ENCODE measurements around the gene COPZ1. TPM values are rescaled to one million over a fixed set of nuclear protein-coding genes. Genes with fewer than 3 reads are reported as not detected.
"Not testable (repeated sequence)": the region's sequence is repeated elsewhere in the genome, so short reads cannot be mapped to it uniquely, and the experiment has no call there.

COPZ1 gene
- total RNA-seq, 2 experiments from 2014 or later, result 126 to 130 TPM

- H3K27ac Mint-ChIP-seq, result no peak overlapping the region
- POLR2A ChIA-PET, result interaction anchor here (1.0 to 1.4 kb wide), 2 partner anchors 8 to 16 kb away, joined by 3 read pairs; no protein-coding TSS in a partner anchor
- H3K4me1 Mint-ChIP-seq, result no peaks in the 10 kb centered on the region
- H3K27me3 Mint-ChIP-seq, result no peaks in the 10 kb centered on the region
- no peaks in the 10 kb centered on the region for H3K9me3 Mint-ChIP-seq
- peaks cover 48% of the 10 kb centered on the region for H3K36me3 Mint-ChIP-seq (ENCODE audit: low read depth)
- H3K4me3 Mint-ChIP-seq, result no peak overlapping the region
- DNase-seq, result no peak
- CTCF ChIA-PET, result interaction anchor here (0.8 to 1.8 kb wide), 3 partner anchors 17 to 29 kb away, joined by 3 to 6 read pairs (median 5); partner anchors contain the start of gene COPZ1
Measured at GRCh38 chr12:54341378-54342300, 16.7 kb downstream of the COPZ1 start.

GRCh38 chr12:54349036-54349435 lies 24.1 kb downstream of the COPZ1 start:
- H3K4me1 Mint-ChIP-seq, result peaks cover 13% of the 10 kb centered on the region
- CTCF ChIA-PET, result no interaction called here
- H3K9me3 Mint-ChIP-seq, result no peaks in the 10 kb centered on the region
- H3K27ac Mint-ChIP-seq, result no peak overlapping the region
- no peak for DNase-seq
- POLR2A ChIA-PET, result interaction anchor here (1.2 kb wide), 1 partner anchor 10 kb away, joined by 3 read pairs; no protein-coding TSS in a partner anchor
- H3K4me3 Mint-ChIP-seq, result no peak overlapping the region
- no peaks in the 10 kb centered on the region for H3K27me3 Mint-ChIP-seq
- peaks cover 59% of the 10 kb centered on the region for H3K36me3 Mint-ChIP-seq (ENCODE audit: low read depth)

GRCh38 chr12:54349679-54350078 lies 24.7 kb downstream of the COPZ1 start:
- no peak for DNase-seq
- Mint-ChIP-seq H3K4me1 (peaks cover 13% of the 10 kb centered on the region), H3K27me3 (no peaks in the 10 kb centered on the region), H3K4me3 (no peak overlapping the region), H3K36me3 (ENCODE audit: low read depth) (peaks cover 57% of the 10 kb centered on the region), H3K27ac (no peak overlapping the region), H3K9me3 (no peaks in the 10 kb centered on the region)
- CTCF ChIA-PET, result interaction anchor here (1.0 to 1.3 kb wide), 2 partner anchors 12 to 21 kb away, joined by 3 to 4 read pairs; no protein-coding TSS in a partner anchor
- POLR2A ChIA-PET, result no interaction called here

GRCh38 chr12:54350743-54351142 lies 25.8 kb downstream of the COPZ1 start:
- no peaks in the 10 kb centered on the region for H3K9me3 Mint-ChIP-seq
- peaks cover 49% of the 10 kb centered on the region for H3K36me3 Mint-ChIP-seq (ENCODE audit: low read depth)
- no peak for DNase-seq
- H3K4me1 Mint-ChIP-seq, result peaks cover 13% of the 10 kb centered on the region
- no peaks in the 10 kb centered on the region for H3K27me3 Mint-ChIP-seq
- no peak overlapping the region for H3K4me3 Mint-ChIP-seq
- POLR2A ChIA-PET, result no interaction called here
- H3K27ac Mint-ChIP-seq, result no peak overlapping the region
- CTCF ChIA-PET, result interaction anchor here (1.1 to 1.3 kb wide), 2 partner anchors 13 to 26 kb away, joined by 3 to 4 read pairs; partner anchors contain the start of gene COPZ1

GRCh38 chr12:54351341-54351740 lies 26.4 kb downstream of the COPZ1 start:
- Mint-ChIP-seq H3K27ac (no peak overlapping the region), H3K4me3 (no peak overlapping the region), H3K36me3 (ENCODE audit: low read depth) (peaks cover 46% of the 10 kb centered on the region), H3K9me3 (no peaks in the 10 kb centered on the region), H3K27me3 (no peaks in the 10 kb centered on the region), H3K4me1 (peaks cover 13% of the 10 kb centered on the region)
- CTCF ChIA-PET, result interaction anchor here (1.1 kb wide), 1 partner anchor 26 kb away, joined by 3 read pairs; the partner anchor contains the start of gene COPZ1
- POLR2A ChIA-PET, result interaction anchor here (1.5 kb wide), 2 partner anchors 27 to 71 kb away, joined by 4 to 5 read pairs; partner anchors contain the start of genes CBX5, COPZ1 and HNRNPA1
- no peak for DNase-seq

- CTCF ChIA-PET, result interaction anchor here (1.4 to 1.7 kb wide), 2 partner anchors 15 to 28 kb away, joined by 6 read pairs; no protein-coding TSS in a partner anchor
Measured at GRCh38 chr12:54352022-54352531, 27.1 kb downstream of the COPZ1 start.

GRCh38 chr12:54352891-54353874 lies 28.3 kb downstream of the COPZ1 start:
- no peak for DNase-seq
- peaks cover 13% of the 10 kb centered on the region for H3K4me1 Mint-ChIP-seq
- peaks cover 31% of the 10 kb centered on the region for H3K36me3 Mint-ChIP-seq (ENCODE audit: low read depth)
- no peak overlapping the region for H3K27ac Mint-ChIP-seq
- no peaks in the 10 kb centered on the region for H3K9me3 Mint-ChIP-seq
- ChIA-PET CTCF (interaction anchor here (0.6 to 1.7 kb wide), 7 partner anchors 15 to 29 kb away, joined by 3 to 6 read pairs (median 3); partner anchors contain the start of gene COPZ1), POLR2A (interaction anchor here (1.1 to 1.8 kb wide), 3 partner anchors 9 to 72 kb away, joined by 4 to 5 read pairs (median 5); partner anchors contain the start of genes CBX5 and HNRNPA1)
- H3K27me3 Mint-ChIP-seq, result no peaks in the 10 kb centered on the region
- no peak overlapping the region for H3K4me3 Mint-ChIP-seq

More at GRCh38 chr12:54352022-54352531, 27.1 kb downstream of the COPZ1 start:
- Mint-ChIP-seq H3K27ac (no peak overlapping the region), H3K4me3 (no peak overlapping the region), H3K4me1 (peaks cover 13% of the 10 kb centered on the region), H3K27me3 (no peaks in the 10 kb centered on the region), H3K36me3 (ENCODE audit: low read depth) (peaks cover 40% of the 10 kb centered on the region), H3K9me3 (no peaks in the 10 kb centered on the region)
- no peak for DNase-seq
- POLR2A ChIA-PET, result interaction anchor here (0.7 to 1.8 kb wide), 4 partner anchors 16 to 71 kb away, joined by 3 to 5 read pairs (median 4); partner anchors contain the start of genes CBX5, COPZ1 and HNRNPA1

GRCh38 chr12:54354271-54354670 lies 29.3 kb downstream of the COPZ1 start:
- Mint-ChIP-seq H3K4me1 (peaks cover 13% of the 10 kb centered on the region), H3K36me3 (ENCODE audit: low read depth) (peaks cover 31% of the 10 kb centered on the region)
- POLR2A ChIA-PET, result interaction anchor here (0.7 kb wide), 1 partner anchor 49 kb away, joined by 3 read pairs; no protein-coding TSS in a partner anchor
- H3K9me3 Mint-ChIP-seq, H3K27me3 Mint-ChIP-seq, H3K4me3 Mint-ChIP-seq, H3K27ac Mint-ChIP-seq, DNase-seq: not testable (repeated sequence)
- CTCF ChIA-PET, result interaction anchor here (1.0 kb wide), 1 partner anchor 30 kb away, joined by 3 read pairs; no protein-coding TSS in a partner anchor

GRCh38 chr12:54355104-54355815 lies 30.3 kb downstream of the COPZ1 start:
- DNase-seq, result no peak
- CTCF ChIA-PET, result interaction anchor here (5.3 kb wide), 1 partner anchor 19 kb away, joined by 40 read pairs; no protein-coding TSS in a partner anchor
- Mint-ChIP-seq H3K4me3 (no peak overlapping the region), H3K36me3 (ENCODE audit: low read depth) (peaks cover 23% of the 10 kb centered on the region), H3K27me3 (no peaks in the 10 kb centered on the region), H3K9me3 (no peaks in the 10 kb centered on the region), H3K4me1 (peaks cover 13% of the 10 kb centered on the region), H3K27ac (no peak overlapping the region)
- POLR2A ChIA-PET, result interaction anchor here (4.7 kb wide), 1 partner anchor 75 kb away, joined by 63 read pairs; the partner anchor contains the start of genes CBX5 and HNRNPA1

- Mint-ChIP-seq H3K27me3 (no peaks in the 10 kb centered on the region), H3K4me3 (no peak overlapping the region), H3K4me1 (peaks cover 21% of the 10 kb centered on the region), H3K27ac (no peak overlapping the region), H3K9me3 (no peaks in the 10 kb centered on the region), H3K36me3 (ENCODE audit: low read depth) (peaks cover 14% of the 10 kb centered on the region)
- ChIA-PET CTCF (interaction anchor here (0.8 to 5.3 kb wide), 3 partner anchors 20 to 104 kb away, joined by 3 to 40 read pairs (median 6); no protein-coding TSS in a partner anchor), POLR2A (interaction anchor here (1.1 to 4.7 kb wide), 3 partner anchors 71 to 140 kb away, joined by 4 to 63 read pairs (median 37); partner anchors contain the start of genes CBX5 and HNRNPA1)
- no peak for DNase-seq
Measured at GRCh38 chr12:54356228-54356627, 31.3 kb downstream of the COPZ1 start.

- ChIA-PET CTCF (interaction anchor here (0.5 to 5.3 kb wide), 10 partner anchors 12 to 137 kb away, joined by 3 to 40 read pairs (median 6); partner anchors contain the start of genes CBX5, COPZ1 and HNRNPA1), POLR2A (interaction anchor here (1.1 to 4.7 kb wide), 7 partner anchors 11 to 141 kb away, joined by 3 to 63 read pairs (median 16); partner anchors contain the start of genes CBX5 and HNRNPA1)
- Mint-ChIP-seq H3K4me3 (no peak overlapping the region), H3K27me3 (no peaks in the 10 kb centered on the region), H3K27ac (no peak overlapping the region), H3K9me3 (no peaks in the 10 kb centered on the region), H3K36me3 (ENCODE audit: low read depth) (peaks cover 6% of the 10 kb centered on the region), H3K4me1 (peaks cover 14% of the 10 kb centered on the region)
- no peak for DNase-seq
Measured at GRCh38 chr12:54356951-54357356, 32.0 kb downstream of the COPZ1 start.
